ENCODE results near the gene KDM4B.

DNA sequence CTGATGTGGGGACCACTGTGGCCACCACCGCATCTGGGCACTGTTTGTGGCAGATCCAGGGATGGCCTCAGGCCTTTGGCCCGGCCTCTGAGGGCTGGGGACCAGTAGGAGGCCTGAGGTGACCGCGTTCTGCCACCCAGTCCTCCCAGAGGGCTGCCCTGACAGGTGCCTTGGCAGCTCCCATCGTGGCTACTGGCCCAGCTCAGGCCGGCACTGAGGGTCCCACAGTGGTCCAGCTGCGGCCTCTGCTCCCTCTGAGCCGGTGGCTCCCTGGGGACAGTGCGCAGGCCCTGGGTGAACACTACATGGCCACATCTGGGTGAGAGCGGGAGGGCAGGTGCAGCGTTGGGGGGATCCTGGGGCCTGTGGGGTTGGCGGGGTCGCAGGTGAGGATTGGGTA is 61.9 kb downstream of the KDM4B start:
- no peak for TF ChIP-seq ZNF274 (IDR thresholded peaks at IDR 0.05; ENCODE audit: low read depth, low read length)
- no peak for TF ChIP-seq POLR2A (IDR thresholded peaks at IDR 0.05; ENCODE audit: borderline replicate concordance, extremely low read depth, insufficient read depth, insufficient read length)
- TF ChIP-seq, protein P1, sequence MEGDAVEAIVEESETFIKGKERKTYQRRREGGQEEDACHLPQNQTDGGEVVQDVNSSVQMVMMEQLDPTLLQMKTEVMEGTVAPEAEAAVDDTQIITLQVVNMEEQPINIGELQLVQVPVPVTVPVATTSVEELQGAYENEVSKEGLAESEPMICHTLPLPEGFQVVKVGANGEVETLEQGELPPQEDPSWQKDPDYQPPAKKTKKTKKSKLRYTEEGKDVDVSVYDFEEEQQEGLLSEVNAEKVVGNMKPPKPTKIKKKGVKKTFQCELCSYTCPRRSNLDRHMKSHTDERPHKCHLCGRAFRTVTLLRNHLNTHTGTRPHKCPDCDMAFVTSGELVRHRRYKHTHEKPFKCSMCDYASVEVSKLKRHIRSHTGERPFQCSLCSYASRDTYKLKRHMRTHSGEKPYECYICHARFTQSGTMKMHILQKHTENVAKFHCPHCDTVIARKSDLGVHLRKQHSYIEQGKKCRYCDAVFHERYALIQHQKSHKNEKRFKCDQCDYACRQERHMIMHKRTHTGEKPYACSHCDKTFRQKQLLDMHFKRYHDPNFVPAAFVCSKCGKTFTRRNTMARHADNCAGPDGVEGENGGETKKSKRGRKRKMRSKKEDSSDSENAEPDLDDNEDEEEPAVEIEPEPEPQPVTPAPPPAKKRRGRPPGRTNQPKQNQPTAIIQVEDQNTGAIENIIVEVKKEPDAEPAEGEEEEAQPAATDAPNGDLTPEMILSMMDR (IDR thresholded peaks at IDR 0.05 in 2 of 3, conservative IDR thresholded peaks at IDR 0.05 in 1 of 3; ENCODE audit: borderline replicate concordance in 1 of 3, insufficient read depth in 1 of 3, low read depth in 2 of 3, low read length in 2 of 3) = no peak
- no peak for TF ChIP-seq JUND (IDR thresholded peaks at IDR 0.05)
- TF ChIP-seq, protein P2, sequence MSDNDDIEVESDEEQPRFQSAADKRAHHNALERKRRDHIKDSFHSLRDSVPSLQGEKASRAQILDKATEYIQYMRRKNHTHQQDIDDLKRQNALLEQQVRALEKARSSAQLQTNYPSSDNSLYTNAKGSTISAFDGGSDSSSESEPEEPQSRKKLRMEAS (IDR thresholded peaks at IDR 0.05) = no peak
- TF ChIP-seq SP1 (IDR thresholded peaks at IDR 0.05; ENCODE audit: low read depth) = no peak

Measured in HCT116 (cell line).